Pons (tissue), 1 donor: ENCODE data around the gene TSPY8.
"Not testable (repeated sequence)": the region's sequence is repeated elsewhere in the genome, so short reads cannot be mapped to it uniquely, and the experiment has no call there.

Source experiments
- DNase-seq: peaks from one replicate; pipeline ENCODE4 v3.0.0-alpha.2; 2016; ENCODE audit warnings: low spot score

The TSPY8 gene

GRCh38 chrY:9357497-9357896, at the start of gene TSPY8:
Gene TSPY8, plus strand, starts transcription at chrY:9357797. Its CDS starts 46 bp downstream, at chrY:9357843.
- not testable (repeated sequence) for DNase-seq

GRCh38 chrY:9320996-9321395, 36.6 kb upstream of the TSPY8 start:
- DNase-seq: no peak

- DNase-seq: not testable (repeated sequence)
Measured at GRCh38 chrY:9337164-9337563, 20.4 kb upstream of the TSPY8 start, which contains the start of gene TSPY4. Gene TSPY4, plus strand, starts transcription at chrY:9337464. Its CDS starts 46 bp downstream, at chrY:9337510.

- not testable (repeated sequence) for DNase-seq
Measured at GRCh38 chrY:9396527-9396926, 38.9 kb downstream of the TSPY8 start.

GRCh38 chrY:9398121-9398520, 40.5 kb downstream of the TSPY8 start, which contains the start of gene TSPY3:
Gene TSPY3, plus strand, starts transcription at chrY:9398421. Its CDS starts 46 bp downstream, at chrY:9398467.
- DNase-seq: not testable (repeated sequence)
